Measurements from ENCODE around the gene SELENOK.

The SELENOK gene

GRCh38 chr3:53935283-53935901 lies 43.7 kb upstream of the SELENOK start:
- no peak for TF ChIP-seq USF1 (IDR thresholded peaks at IDR 0.05)
- TF ChIP-seq MAX (IDR thresholded peaks at IDR 0.05), result no peak
- TF ChIP-seq CREB1 (IDR thresholded peaks at IDR 0.05; ENCODE audit: low read depth), result no peak
- TF ChIP-seq ZBTB7A (IDR thresholded peaks at IDR 0.05; ENCODE audit: low read depth), result no peak

- TF ChIP-seq YY1 (IDR thresholded peaks at IDR 0.05; ENCODE audit: low read depth), result peak; percentile 44; the same call in 1 of the 2 replicates
These were observed 35.7 kb upstream of the SELENOK start for GRCh38 chr3:53927208-53927872.

- TF ChIP-seq TAF1 (IDR thresholded peaks at IDR 0.05; ENCODE audit: low read depth), result no peak
- TF ChIP-seq CREB1 (IDR thresholded peaks at IDR 0.05; ENCODE audit: low read depth), result no peak
- TF ChIP-seq CEBPB (IDR thresholded peaks at IDR 0.05), result no peak
- no peak for TF ChIP-seq TEAD4 (IDR thresholded peaks at IDR 0.05)
- TF ChIP-seq RAD21 (IDR thresholded peaks at IDR 0.05; ENCODE audit: low read depth), result peak; percentile 16; the same call in 1 of the 2 replicates
- no peak for TF ChIP-seq MAX (IDR thresholded peaks at IDR 0.05)
- no peak for TF ChIP-seq FOXM1 (IDR thresholded peaks at IDR 0.05; ENCODE audit: borderline replicate concordance, low read depth)
These were observed 29.6 kb upstream of the SELENOK start for GRCh38 chr3:53921296-53921695.

- no peak for TF ChIP-seq REST (IDR thresholded peaks at IDR 0.05; ENCODE audit: low read depth)
- no peak for TF ChIP-seq USF1 (IDR thresholded peaks at IDR 0.05)
- TF ChIP-seq RAD21 (IDR thresholded peaks at IDR 0.05; ENCODE audit: low read depth), result no peak
- no peak for TF ChIP-seq ZBTB7A (IDR thresholded peaks at IDR 0.05; ENCODE audit: low read depth)
- TF ChIP-seq YY1 (IDR thresholded peaks at IDR 0.05; ENCODE audit: low read depth), result no peak
These were observed 28.1 kb upstream of the SELENOK start for GRCh38 chr3:53919741-53920140.

- TF ChIP-seq EGR1 (IDR thresholded peaks at IDR 0.05) (no peak), EP300 (IDR thresholded peaks at IDR 0.05; ENCODE audit: borderline replicate concordance) (no peak), TCF12 (IDR thresholded peaks at IDR 0.05; ENCODE audit: low read depth) (no peak), MAX (IDR thresholded peaks at IDR 0.05) (no peak), CEBPB (IDR thresholded peaks at IDR 0.05) (no peak)
These were observed 21.7 kb upstream of the SELENOK start for GRCh38 chr3:53913401-53913800.

GRCh38 chr3:53902711-53903110 lies 11.1 kb upstream of the SELENOK start:
- no peak for TF ChIP-seq EGR1 (IDR thresholded peaks at IDR 0.05)
- no peak for TF ChIP-seq RAD21 (IDR thresholded peaks at IDR 0.05; ENCODE audit: low read depth)
- no peak for TF ChIP-seq CREB1 (IDR thresholded peaks at IDR 0.05; ENCODE audit: low read depth)
- TF ChIP-seq USF1 (IDR thresholded peaks at IDR 0.05), result no peak
- no peak for TF ChIP-seq NFIC (IDR thresholded peaks at IDR 0.05)
- no peak for TF ChIP-seq YY1 (IDR thresholded peaks at IDR 0.05; ENCODE audit: low read depth)
- no peak for TF ChIP-seq CEBPB (IDR thresholded peaks at IDR 0.05)
- TF ChIP-seq TEAD4 (IDR thresholded peaks at IDR 0.05), result no peak
- no peak for TF ChIP-seq TCF12 (IDR thresholded peaks at IDR 0.05; ENCODE audit: low read depth)
- no peak for TF ChIP-seq EP300 (IDR thresholded peaks at IDR 0.05; ENCODE audit: borderline replicate concordance)
- no peak for TF ChIP-seq FOXM1 (IDR thresholded peaks at IDR 0.05; ENCODE audit: borderline replicate concordance, low read depth)
- TF ChIP-seq REST (IDR thresholded peaks at IDR 0.05; ENCODE audit: low read depth), result no peak
